ENCODE results near the gene NUCB1.
"Not testable (repeated sequence)": the region's sequence is repeated elsewhere in the genome, so short reads cannot be mapped to it uniquely, and the experiment has no call there.

- TF ChIP-seq TCF7L2 (IDR thresholded peaks at IDR 0.05; ENCODE audit: low read depth, low read length); POLR2AphosphoS5 (IDR thresholded peaks at IDR 0.05; ENCODE audit: low read depth, low read length); CTCF (IDR thresholded peaks at IDR 0.05); SIN3A (IDR thresholded peaks at IDR 0.05; ENCODE audit: borderline replicate concordance, insufficient read depth, low read depth, low read length): not testable (repeated sequence)
- TF ChIP-seq, protein P1, sequence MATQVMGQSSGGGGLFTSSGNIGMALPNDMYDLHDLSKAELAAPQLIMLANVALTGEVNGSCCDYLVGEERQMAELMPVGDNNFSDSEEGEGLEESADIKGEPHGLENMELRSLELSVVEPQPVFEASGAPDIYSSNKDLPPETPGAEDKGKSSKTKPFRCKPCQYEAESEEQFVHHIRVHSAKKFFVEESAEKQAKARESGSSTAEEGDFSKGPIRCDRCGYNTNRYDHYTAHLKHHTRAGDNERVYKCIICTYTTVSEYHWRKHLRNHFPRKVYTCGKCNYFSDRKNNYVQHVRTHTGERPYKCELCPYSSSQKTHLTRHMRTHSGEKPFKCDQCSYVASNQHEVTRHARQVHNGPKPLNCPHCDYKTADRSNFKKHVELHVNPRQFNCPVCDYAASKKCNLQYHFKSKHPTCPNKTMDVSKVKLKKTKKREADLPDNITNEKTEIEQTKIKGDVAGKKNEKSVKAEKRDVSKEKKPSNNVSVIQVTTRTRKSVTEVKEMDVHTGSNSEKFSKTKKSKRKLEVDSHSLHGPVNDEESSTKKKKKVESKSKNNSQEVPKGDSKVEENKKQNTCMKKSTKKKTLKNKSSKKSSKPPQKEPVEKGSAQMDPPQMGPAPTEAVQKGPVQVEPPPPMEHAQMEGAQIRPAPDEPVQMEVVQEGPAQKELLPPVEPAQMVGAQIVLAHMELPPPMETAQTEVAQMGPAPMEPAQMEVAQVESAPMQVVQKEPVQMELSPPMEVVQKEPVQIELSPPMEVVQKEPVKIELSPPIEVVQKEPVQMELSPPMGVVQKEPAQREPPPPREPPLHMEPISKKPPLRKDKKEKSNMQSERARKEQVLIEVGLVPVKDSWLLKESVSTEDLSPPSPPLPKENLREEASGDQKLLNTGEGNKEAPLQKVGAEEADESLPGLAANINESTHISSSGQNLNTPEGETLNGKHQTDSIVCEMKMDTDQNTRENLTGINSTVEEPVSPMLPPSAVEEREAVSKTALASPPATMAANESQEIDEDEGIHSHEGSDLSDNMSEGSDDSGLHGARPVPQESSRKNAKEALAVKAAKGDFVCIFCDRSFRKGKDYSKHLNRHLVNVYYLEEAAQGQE (IDR thresholded peaks at IDR 0.05; ENCODE audit: insufficient read depth in 1 of 2, low read depth in 2 of 2, low read length in 1 of 2), result not testable (repeated sequence)
These were observed 28.5 kb upstream of the NUCB1 start for GRCh38 chr19:48871471-48872181.

Measured in Panc1 (cell line).